Neural progenitor cell (in vitro differentiated cells): ENCODE measurements around the gene TAS2R60. TPM values are rescaled to one million over a fixed set of nuclear protein-coding genes. Genes with fewer than 3 reads are reported as not detected.
"Not testable (repeated sequence)": the region's sequence is repeated elsewhere in the genome, so short reads cannot be mapped to it uniquely, and the experiment has no call there.

Source experiments
- DNase-seq: peaks from one replicate; pipeline ENCODE4 v3.0.0-alpha.2; 2016; ENCODE audit warnings: low spot score
- H2AFZ ChIP-seq: fragments of 200-600 bp; sonication (generic); replicated peaks from 2 replicates; pipeline ENCODE4 v1.6.1; 2016; ENCODE audit warnings: antibody characterized with exemption
- H3F3A ChIP-seq: fragments of 200-600 bp; sonication (generic); 2 replicates; pipeline ENCODE4 v1.6.1; 2016; ENCODE audit warnings: antibody characterized with exemption, low read depth
- H3K27ac ChIP-seq: fragments of 200-600 bp; sonication (generic); 2 replicates; pipeline ENCODE4 v1.5.1; 2016; ENCODE audit warnings: mild to moderate bottlenecking
- H3K27me3 ChIP-seq: fragments of 200-600 bp; sonication (generic); 2 replicates; pipeline ENCODE4 v1.6.1; 2016; ENCODE audit warnings: mild to moderate bottlenecking, moderate library complexity
- H3K36me3 ChIP-seq: fragments of 200-600 bp; sonication (generic); 2 replicates; pipeline ENCODE4 v1.5.1; 2016
- H3K4me1 ChIP-seq: fragments of 200-600 bp; sonication (generic); 2 replicates; pipeline ENCODE4 v1.6.1; 2016; ENCODE audit warnings: mixed run types
- H3K4me2 ChIP-seq: fragments of 200-600 bp; sonication (generic); 2 replicates; pipeline ENCODE4 v1.6.1; 2016
- H3K4me3 ChIP-seq: fragments of 200-600 bp; sonication (generic); 2 replicates; pipeline ENCODE4 v1.5.1; 2016
- H3K79me2 ChIP-seq: fragments of 200-600 bp; sonication (generic); 2 replicates; pipeline ENCODE4 v1.6.1; 2016; ENCODE audit warnings: low read depth
- H3K9ac ChIP-seq: fragments of 200-600 bp; sonication (generic); 2 replicates; pipeline ENCODE4 v1.6.1; 2016
- H3K9me3 ChIP-seq: fragments of 200-600 bp; sonication (generic); 2 replicates; pipeline ENCODE4 v1.5.1; 2016; ENCODE audit warnings: low read depth
- H4K20me1 ChIP-seq: fragments of 200-600 bp; sonication (generic); 2 replicates; pipeline ENCODE4 v1.6.1; 2016; ENCODE audit warnings: low read depth
- H3K27ac Mint-ChIP-seq: 3 replicates; pipeline ENCODE4 v1.8.0; 2021; ENCODE audit warnings: mixed read lengths
- H3K27me3 Mint-ChIP-seq: 2 replicates; pipeline ENCODE4 v1.8.0; 2022; ENCODE audit warnings: low read depth, mild to moderate bottlenecking, inconsistent platforms, moderate library complexity, mixed read lengths; ENCODE audit not compliant: insufficient read depth
- H3K36me3 Mint-ChIP-seq: 3 replicates; pipeline ENCODE4 v1.8.0; 2021; ENCODE audit warnings: mixed read lengths
- H3K4me1 Mint-ChIP-seq: 3 replicates; pipeline ENCODE4 v1.8.0; 2021; ENCODE audit warnings: mixed read lengths
- H3K4me3 Mint-ChIP-seq: 3 replicates; pipeline ENCODE4 v1.8.0; 2021; ENCODE audit warnings: mild to moderate bottlenecking, moderate library complexity, mixed read lengths
- H3K9me3 Mint-ChIP-seq: 3 replicates; pipeline ENCODE4 v1.8.0; 2020; ENCODE audit warnings: mixed read lengths
- CTCF ChIP-seq: fragments of 200-600 bp; sonication (generic); IDR thresholded peaks from 2 replicates; pipeline ENCODE4 v1.5.1; 2017; ENCODE audit warnings: antibody characterized with exemption, mild to moderate bottlenecking
- EZH2 ChIP-seq: fragments of 200-600 bp; sonication (generic); IDR thresholded peaks from 2 replicates; pipeline ENCODE4 v1.6.1; 2017; ENCODE audit warnings: antibody characterized with exemption, mild to moderate bottlenecking, moderate library complexity
- EZH2phosphoT487 ChIP-seq: fragments of 200-600 bp; sonication (generic); IDR thresholded peaks from 2 replicates; pipeline ENCODE4 v1.6.1; 2017; ENCODE audit warnings: antibody characterized with exemption
- total RNA-seq: library from RNA; depleted of rRNA; stranded (reverse); fragments of >200 nt; gene quantifications from 2 replicates; pipeline ENCODE4 v1.2.3, GENCODE V29; 2015; ENCODE audit warnings: low replicate concordance

Gene TAS2R60
- total RNA-seq, 1 donor from 2014 or later, result not detected

GRCh38 chr7:143399642-143400041 lies 43.6 kb upstream of the TAS2R60 start:
- peaks cover 4% of the 10 kb centered on the region for H3K9me3 Mint-ChIP-seq
- H3K27me3 Mint-ChIP-seq, result peaks cover 4% of the 10 kb centered on the region

GRCh38 chr7:143401265-143401664 lies 42.0 kb upstream of the TAS2R60 start:
- no peak overlapping the region for H3K4me3 ChIP-seq
- H3K27ac ChIP-seq, result no peak overlapping the region
- no peak for DNase-seq
- H3F3A ChIP-seq, result no peaks in the 10 kb centered on the region
- Mint-ChIP-seq H3K4me1 (peaks cover 12% of the 10 kb centered on the region), H3K4me3 (no peak overlapping the region), H3K9me3 (peaks cover 4% of the 10 kb centered on the region), H3K27ac (no peak overlapping the region), H3K36me3 (no peaks in the 10 kb centered on the region), H3K27me3 (peaks cover 4% of the 10 kb centered on the region)
- no peaks in the 10 kb centered on the region for H3K27me3 ChIP-seq
- H4K20me1 ChIP-seq, result no peaks in the 10 kb centered on the region
- H3K9ac ChIP-seq, result no peak overlapping the region
- no peaks in the 10 kb centered on the region for H3K36me3 ChIP-seq
- TF ChIP-seq CTCF (no peak), EZH2phosphoT487 (no peak), EZH2 (no peak)
- peaks cover 6% of the 10 kb centered on the region for H3K4me1 ChIP-seq
- H3K79me2 ChIP-seq, result no peaks in the 10 kb centered on the region
- H3K4me2 ChIP-seq, result no peak overlapping the region
- no peaks in the 10 kb centered on the region for H3K9me3 ChIP-seq
- H2AFZ ChIP-seq, result no peak overlapping the region

More at GRCh38 chr7:143399642-143400041, 43.6 kb upstream of the TAS2R60 start:
- H3K4me3 ChIP-seq, result no peak overlapping the region
- H4K20me1 ChIP-seq, result no peaks in the 10 kb centered on the region
- H3K27ac ChIP-seq, result no peak overlapping the region
- no peaks in the 10 kb centered on the region for H3K27me3 ChIP-seq
- Mint-ChIP-seq H3K36me3 (peaks cover 1% of the 10 kb centered on the region), H3K4me1 (peaks cover 5% of the 10 kb centered on the region), H3K4me3 (no peak overlapping the region), H3K27ac (no peak overlapping the region)
- H3F3A ChIP-seq, result no peaks in the 10 kb centered on the region
- H3K79me2 ChIP-seq, result no peaks in the 10 kb centered on the region
- TF ChIP-seq CTCF, result no peak
- TF ChIP-seq EZH2phosphoT487, result no peak
- TF ChIP-seq EZH2, result no peak
- DNase-seq, result no peak
- no peaks in the 10 kb centered on the region for H3K4me1 ChIP-seq
- H3K4me2 ChIP-seq, result no peak overlapping the region
- H2AFZ ChIP-seq, result no peak overlapping the region
- no peaks in the 10 kb centered on the region for H3K9me3 ChIP-seq
- H3K36me3 ChIP-seq, result no peaks in the 10 kb centered on the region
- H3K9ac ChIP-seq, result no peak overlapping the region

GRCh38 chr7:143402233-143402632 lies 41.0 kb upstream of the TAS2R60 start:
- DNase-seq, H3K4me3 Mint-ChIP-seq: not testable (repeated sequence)

GRCh38 chr7:143405173-143406001 lies 37.9 kb upstream of the TAS2R60 start:
- H3K27me3 ChIP-seq, result peaks cover 9% of the 10 kb centered on the region
- peak overlapping the region; percentile 7 for H3K27ac Mint-ChIP-seq
- H3F3A ChIP-seq, result peaks cover 14% of the 10 kb centered on the region
- peaks cover 16% of the 10 kb centered on the region for H3K4me1 ChIP-seq
- H3K79me2 ChIP-seq, result no peaks in the 10 kb centered on the region
- H4K20me1 ChIP-seq, result no peaks in the 10 kb centered on the region
- H3K4me3 Mint-ChIP-seq, result no peak overlapping the region
- TF ChIP-seq EZH2phosphoT487 (no peak), CTCF (no peak), EZH2 (no peak)
- H3K27me3 Mint-ChIP-seq, result peaks cover 15% of the 10 kb centered on the region
- no peaks in the 10 kb centered on the region for H3K36me3 ChIP-seq
- peaks cover 39% of the 10 kb centered on the region for H3K4me1 Mint-ChIP-seq
- H3K9ac ChIP-seq, result no peak overlapping the region
- no peaks in the 10 kb centered on the region for H3K36me3 Mint-ChIP-seq
- no peaks in the 10 kb centered on the region for H3K9me3 ChIP-seq
- H3K4me2 ChIP-seq, result no peak overlapping the region
- no peak overlapping the region for H3K4me3 ChIP-seq
- no peaks in the 10 kb centered on the region for H3K9me3 Mint-ChIP-seq
- H2AFZ ChIP-seq, result no peak overlapping the region
- DNase-seq, result no peak
- no peak overlapping the region for H3K27ac ChIP-seq

More at GRCh38 chr7:143402233-143402632, 41.0 kb upstream of the TAS2R60 start:
- H3K27ac Mint-ChIP-seq, H3K27me3 ChIP-seq, H3K4me2 ChIP-seq, H3K9me3 ChIP-seq, H3K9ac ChIP-seq, H3K9me3 Mint-ChIP-seq, H3K27ac ChIP-seq, H2AFZ ChIP-seq, H4K20me1 ChIP-seq, H3K4me1 ChIP-seq, H3K4me3 ChIP-seq, H3K27me3 Mint-ChIP-seq, H3K79me2 ChIP-seq, H3K36me3 ChIP-seq, H3F3A ChIP-seq, H3K36me3 Mint-ChIP-seq: not testable (repeated sequence)
- H3K4me1 Mint-ChIP-seq, result peaks cover 17% of the 10 kb centered on the region
